Hepatocyte (in vitro differentiated cells): Measurements from ENCODE around the gene TLE6.

Experiments
- CTCF ChIP-seq: fragments of 200-600 bp; sonication (generic); IDR thresholded peaks from 2 replicates; pipeline ENCODE4 v1.5.1; 2016; ENCODE audit warnings: antibody characterized with exemption, mild to moderate bottlenecking; ENCODE audit not compliant: poor library complexity
- EZH2 ChIP-seq: fragments of 200-600 bp; sonication (generic); IDR thresholded peaks from 2 replicates; pipeline ENCODE4 v1.6.1; 2016; ENCODE audit warnings: antibody characterized with exemption, mild to moderate bottlenecking, borderline replicate concordance

- no peak for TF ChIP-seq CTCF
- no peak for TF ChIP-seq EZH2
These were observed 34.3 kb upstream of the TLE6 start for GRCh38 chr19:2942928-2943640.
